Gastrocnemius medialis (tissue), 4 donors: ENCODE results near the gene RILP.

ENCODE experiments used
- CTCF ChIP-seq, 5 experiments: fragments of 450-650 bp in 3 of 5; fragments of 200-600 bp in 2 of 5; sonication (generic) in 2 of 5; IDR thresholded peaks in 4 of 5; conservative IDR thresholded peaks in 1 of 5; 1 replicate in 4 of 5; 2 replicates in 1 of 5; pipeline ENCODE4 v1.5.1; 2016 to 2019; ENCODE audit warnings: antibody characterized with exemption in 5 of 5, mild to moderate bottlenecking in 3 of 5, moderate library complexity in 3 of 5
- POLR2A ChIP-seq, 2 donors: fragments of 450-650 bp; IDR thresholded peaks; one replicate each; pipeline ENCODE4 v1.6.1; 2017; ENCODE audit warnings: antibody characterized with exemption in 2 of 2, mild to moderate bottlenecking in 2 of 2, moderate library complexity in 2 of 2

- TF ChIP-seq CTCF (IDR thresholded peaks at IDR 0.05 in 4 of 5, conservative IDR thresholded peaks at IDR 0.05 in 1 of 5) (no peak), POLR2A (IDR thresholded peaks at IDR 0.05) (no peak)
These were observed 9.2 kb downstream of the RILP start for GRCh38 chr17:1640329-1641064.
